ENCODE results near the gene HOXB2.

HOXB2 gene

DNA sequence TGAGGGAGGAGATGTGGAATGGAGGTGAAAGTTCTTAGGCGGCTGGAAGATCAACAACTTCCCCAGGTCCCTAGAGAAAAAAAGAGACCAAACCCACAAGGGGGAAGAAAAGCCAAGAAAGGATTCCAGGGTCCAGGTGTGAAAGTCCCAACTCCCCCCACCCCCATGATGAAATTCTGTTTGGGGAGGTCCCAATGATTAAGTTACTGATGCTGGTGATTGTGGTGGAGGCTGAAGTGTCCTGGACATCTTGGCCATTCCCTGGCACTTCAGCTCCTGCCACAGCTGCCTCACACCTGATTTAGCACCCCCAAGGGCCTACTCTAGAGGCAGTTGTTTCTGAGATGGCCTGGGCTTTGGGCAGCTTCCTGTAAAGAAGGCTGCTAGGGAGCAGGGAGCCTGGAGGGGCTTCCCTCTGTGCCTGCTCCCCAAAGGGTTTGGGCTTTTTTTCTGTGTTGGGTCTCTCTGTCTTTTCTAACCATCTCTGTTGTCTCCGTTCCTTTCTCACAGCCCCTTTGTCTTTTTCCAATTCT, 20.2 kb upstream of the HOXB2 start:
- DNase-seq, result no peak

DNA sequence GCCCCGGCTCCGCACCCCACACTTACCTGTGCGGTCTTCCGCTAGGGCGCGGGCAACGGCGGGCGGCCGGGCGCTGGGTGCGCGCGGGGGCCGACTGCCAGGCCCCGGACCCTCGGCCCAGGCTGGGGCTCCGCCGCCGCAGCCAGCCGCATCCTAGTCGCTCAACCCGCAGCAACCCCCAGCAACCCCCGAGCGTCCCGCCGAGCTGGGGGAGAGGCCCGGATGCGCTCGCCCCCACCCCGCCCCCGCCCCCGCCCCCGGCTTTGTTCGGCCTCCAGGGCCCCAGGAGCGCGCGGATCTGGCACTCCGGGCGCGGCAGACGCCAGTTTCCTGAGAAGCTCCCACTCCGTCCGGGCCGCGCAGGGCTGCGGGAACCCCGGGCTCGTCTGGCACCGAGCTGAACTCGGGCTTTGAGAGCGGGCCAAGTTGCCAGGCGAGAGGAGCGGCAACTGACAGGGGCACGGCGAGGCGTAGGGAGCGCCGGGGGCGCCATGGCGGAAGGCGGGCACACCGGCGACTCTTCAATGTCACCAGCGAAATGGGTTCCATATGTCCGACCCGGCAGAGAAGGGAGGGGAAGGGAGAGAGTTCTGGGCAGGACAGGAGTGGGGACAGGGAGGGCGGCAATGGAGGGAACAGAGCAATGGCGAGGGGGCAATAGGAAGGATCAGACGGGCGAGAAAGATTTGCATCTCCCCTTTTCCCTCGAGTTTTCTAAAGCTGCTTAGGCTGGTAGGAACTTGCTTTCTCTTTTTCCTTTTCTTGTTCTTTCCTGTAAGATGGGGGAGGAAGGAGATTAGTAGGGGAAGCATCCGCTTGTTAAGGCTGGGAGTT, 19.5 kb upstream of the HOXB2 start:
- peak in 1 of 2 experiments; percentile 48 for DNase-seq

DNA sequence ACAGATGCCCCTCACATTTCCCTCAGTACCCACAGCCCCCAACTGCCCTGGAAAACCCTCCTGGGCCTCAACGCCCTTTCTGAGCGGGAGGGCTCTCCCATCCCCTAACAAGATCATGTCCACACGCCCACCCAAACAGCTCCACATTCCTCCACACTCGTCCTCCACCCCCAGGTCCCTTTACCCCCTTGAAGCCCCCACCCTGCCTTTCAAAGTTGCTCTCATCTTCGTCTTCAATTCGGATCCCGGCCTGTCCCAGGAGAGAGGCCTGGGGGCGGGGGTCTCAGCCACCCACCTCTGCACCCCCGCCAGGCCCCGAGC, 18.9 kb upstream of the HOXB2 start:
- no peak for DNase-seq

DNA sequence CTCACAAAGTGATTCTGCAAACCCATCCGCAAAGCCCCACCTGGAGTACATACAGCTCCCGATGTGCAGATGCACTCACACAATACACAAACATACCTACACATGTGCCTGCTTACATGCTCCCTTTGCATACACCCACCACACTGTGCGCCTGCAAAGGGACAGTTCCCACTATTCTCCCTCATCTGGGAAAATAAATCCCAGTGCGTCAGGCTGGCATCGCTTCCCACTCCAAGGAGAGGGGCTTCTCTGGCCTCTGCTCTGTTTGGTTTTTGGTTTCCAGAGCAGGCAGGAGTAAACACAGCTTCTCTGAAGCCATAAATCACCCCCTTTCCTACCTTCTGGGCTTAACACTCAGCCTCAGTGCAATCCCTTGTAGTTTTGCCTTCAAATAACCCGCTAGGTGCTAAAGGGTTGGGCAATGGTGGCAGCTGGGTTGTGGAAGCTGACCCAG, 18.5 kb upstream of the HOXB2 start:
- DNase-seq, result no peak

DNA sequence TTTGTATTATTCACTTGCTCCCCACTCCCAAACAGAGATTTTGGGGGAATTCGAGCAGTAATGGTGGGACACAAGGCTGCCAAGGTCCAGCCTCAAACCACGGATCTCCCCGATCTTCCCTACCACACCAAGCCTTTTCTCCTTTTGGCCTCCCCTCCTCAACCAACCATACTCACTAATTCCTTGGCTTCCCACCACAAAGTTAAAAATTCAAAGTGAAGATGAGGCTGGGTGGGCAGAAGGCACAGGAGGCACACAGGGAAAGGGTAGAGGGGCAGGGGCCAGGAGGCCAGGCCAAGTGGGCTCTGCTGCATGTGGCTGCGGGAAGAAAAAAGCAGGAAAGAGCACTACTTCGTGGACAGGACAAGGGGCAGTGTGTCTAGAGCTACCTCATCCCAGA, 18.0 kb upstream of the HOXB2 start:
- no peak for DNase-seq

DNA sequence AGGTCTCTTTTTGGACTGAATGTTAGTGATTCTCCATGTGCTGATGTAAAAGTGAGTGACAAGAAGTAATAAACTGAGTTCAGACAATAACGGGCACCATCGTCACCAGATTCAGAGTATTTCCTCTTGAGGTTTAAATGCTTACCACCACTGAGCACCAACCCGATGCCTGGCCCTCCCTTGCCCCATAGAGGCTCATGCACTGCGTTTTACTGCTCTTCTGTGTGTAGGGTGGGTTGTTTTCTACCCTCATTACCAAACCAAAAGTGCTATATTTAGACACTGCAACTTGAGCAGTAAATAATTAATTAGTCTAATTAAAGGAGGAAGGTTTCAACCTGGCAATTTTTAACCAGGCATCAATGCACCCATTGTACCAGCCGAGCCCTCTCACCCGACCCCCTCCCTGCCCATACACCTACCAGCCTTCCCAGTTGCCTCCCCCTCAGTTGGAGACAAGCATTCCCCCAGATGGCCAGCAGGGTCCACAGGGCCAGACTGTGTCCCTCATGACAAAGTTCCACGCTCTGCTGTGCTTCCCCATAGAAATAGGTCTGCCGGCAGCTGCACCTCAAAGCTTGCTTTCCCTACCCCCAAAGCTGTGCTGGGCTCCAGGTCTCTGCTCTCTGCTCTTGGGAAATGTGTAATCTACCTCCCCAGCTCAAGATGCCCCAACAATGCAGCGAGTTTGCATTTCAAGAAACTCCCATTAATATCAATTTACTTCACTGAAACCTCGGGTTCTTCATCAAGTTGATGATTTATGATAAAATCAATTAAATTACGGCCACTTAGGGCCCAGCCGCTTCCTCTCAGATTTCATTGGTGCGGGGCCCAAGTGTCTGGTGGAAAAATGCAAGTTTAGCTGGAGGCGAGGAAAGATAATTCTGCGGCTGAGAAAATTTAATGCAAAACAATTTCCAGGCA, 17.2 kb upstream of the HOXB2 start:
- DNase-seq, result no peak

DNA sequence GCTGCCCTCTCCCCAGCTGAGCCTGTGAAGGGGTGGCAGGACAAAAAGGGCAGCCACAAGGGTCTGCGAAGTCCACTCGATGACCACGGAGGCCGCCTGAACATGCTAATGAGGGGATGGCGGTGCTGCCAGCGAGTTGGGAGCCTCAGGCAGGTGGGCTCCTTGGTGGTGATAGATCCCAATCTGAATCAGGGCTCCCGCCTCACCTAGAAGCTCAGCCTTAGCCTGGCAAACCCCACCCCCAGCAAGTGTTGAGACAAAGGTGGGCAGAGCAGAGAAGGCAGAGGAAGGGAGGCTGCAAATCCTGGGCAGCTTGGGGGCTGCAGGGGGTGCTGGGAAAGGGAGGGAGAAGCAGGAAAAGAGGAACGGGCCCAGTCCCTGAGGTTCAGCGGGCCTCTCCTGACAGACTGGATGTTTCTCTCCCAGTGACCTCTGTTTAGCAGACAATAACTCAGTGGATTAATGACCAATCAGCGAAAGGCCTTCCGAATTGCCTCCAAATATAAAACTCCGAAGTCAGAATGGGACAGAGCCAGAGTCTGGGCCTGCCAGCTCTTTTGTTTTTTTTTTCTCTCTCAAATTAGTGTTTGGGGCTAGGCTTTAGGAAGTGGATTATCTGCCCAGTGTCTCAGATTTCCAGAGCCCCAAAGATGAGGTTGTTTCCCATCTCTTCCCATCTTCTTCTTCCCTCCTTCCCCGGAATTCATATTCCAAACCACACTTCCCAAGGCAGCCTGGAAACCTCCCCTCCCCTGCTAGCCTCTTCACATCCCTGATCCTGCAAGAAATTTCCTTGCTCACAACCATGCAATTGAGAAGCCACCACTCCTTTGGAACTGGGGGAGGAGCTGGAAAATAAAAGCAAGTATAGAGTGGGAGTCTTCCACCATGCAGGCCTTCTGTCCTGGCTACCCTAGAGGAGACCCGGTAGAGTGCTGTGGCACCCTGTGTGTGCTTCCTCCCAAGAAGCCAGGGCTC, 15.2 kb upstream of the HOXB2 start:
- DNase-seq, result no peak

DNA sequence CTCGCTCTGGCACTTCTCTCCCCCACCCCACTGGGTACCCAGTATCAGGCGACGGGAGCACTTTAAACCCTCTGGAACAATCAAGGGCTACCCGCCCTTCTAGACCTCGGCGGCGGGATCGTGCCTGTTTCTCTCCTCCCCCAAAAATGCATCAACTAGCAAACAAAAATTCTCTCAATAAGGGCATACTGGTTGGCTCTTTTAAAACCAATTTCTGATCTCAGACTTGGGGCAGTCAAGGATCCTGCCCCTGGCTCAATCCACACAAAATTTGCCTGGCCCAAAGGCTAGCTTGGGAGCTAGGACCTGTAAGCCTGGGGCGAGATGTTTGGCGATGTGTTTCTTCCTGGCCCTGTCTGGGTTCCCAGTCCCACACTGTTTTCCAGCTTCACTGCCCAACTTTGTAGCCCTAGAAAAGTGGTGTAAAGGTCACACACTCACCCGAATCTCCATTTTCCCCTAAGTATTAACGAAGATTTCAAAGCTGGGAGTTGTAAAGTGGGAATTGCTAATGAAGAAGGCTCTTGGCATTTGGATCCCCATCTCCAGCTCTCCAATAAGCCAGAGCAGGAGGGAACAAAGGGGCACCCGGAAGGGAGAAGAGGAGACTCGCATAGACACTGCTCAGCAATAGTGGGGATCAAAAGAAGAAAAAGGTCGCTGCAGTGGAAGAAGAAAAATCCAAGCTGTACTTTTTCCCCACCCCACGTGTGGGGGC, 14.4 kb upstream of the HOXB2 start:
- no peak for DNase-seq

DNA sequence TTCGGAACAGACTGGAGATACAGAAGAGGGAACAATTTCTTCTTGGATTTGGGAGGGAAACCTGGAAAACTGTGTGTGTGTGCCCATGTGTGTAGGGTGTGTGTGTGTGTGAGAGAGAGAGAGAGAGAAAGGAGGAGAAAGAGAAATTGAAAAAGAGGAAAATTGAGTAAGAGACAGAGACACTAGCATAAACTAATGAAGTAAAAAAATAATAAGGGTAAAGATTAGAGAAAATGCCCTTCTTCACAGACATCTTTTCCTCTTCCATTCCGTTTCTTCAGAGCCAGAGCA, 13.9 kb upstream of the HOXB2 start:
- DNase-seq, result no peak

DNA sequence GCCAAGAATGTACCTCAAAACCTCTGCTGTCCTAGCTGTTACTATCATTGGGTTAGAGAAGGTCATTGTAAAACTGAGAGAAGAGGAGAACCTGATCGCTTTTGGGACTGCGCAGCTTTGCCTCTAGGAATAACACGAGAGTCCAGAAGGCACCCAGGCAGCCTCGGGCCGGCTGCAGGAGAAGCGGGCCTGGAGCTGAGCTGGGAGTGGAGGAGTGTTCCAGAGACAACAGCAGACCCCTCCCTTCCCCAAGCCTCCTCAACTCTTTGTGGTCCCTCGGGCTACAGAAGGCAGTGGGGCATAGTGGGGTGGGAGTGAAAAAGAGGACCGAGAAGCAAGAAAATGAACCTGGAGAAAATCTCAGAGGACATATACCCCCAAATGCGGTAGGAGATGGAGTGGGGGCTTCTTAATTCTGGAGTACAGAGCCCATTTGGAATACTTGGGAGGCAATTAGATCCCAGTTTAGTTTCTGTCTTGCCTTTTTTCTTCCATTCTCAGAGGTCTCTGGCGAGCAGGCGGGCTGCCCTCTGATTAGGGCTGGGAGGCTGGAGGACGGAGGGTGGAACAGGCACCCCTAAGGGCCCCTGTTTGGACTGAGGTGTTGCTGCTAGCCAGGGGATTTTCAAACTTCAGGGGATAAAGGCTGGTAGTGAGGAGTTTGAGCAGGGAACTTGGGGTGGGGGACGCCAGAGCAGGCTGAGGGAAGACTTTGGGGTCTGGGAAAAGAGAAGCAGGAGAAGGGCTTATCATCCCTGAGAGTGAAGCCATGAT, 13.3 kb upstream of the HOXB2 start:
- DNase-seq, result no peak

DNA sequence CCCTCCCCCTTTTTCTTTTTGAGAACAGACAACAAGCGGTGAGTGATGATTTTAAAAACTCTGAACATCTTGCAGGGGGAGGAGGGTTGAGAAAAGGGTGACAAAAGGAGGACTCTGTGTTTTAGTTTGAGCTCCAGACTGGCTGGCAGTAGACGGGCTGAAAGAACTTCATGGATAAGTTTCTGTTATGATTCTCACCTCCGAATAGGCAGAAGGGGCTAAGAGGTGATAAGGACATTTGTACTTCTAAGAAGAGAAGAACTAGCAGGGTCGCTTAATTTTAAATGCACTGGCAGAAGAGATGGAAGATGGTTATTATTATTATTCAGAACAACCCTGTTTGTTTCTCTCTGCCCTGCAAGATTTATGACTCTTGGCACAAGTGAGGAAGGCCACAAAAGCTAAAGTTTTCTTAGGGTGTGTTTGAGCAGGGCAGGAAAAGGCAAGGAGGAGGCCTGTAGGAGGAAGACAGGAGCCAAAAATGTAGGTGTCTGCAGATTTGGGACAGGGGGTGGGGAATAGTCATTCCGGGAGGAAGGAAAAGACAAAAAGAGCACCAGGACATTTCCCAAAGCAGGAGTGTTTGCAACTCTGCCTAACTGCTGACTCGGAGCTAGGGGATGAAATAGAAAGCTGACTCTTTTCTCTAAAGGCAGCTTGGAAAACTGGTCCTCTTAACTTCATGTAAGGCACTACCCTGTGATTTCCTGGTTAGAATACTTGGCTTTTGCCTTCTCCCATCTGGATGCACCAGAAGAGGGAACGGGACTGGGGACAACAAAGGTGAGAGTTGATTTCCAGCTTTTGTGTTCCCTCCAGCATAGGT, 11.9 kb upstream of the HOXB2 start:
- DNase-seq, result no peak

DNA sequence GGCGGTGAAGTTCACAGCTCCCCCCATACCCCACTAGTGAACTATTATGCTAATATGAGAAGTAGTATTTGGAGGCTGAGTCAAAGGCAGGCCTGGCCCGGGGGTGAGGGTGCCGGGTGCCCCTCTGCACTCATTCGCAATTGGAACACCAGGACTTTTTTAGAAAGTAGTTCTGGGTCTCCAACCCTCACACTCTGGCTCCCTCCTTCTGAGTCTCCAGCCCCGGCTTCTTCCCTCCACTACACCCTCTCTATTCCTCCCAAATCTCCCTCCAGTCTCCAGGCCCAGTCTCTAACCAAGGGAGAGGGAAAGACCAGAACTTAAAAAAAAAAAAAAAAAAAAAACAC, 11.3 kb upstream of the HOXB2 start:
- no peak for DNase-seq

DNA sequence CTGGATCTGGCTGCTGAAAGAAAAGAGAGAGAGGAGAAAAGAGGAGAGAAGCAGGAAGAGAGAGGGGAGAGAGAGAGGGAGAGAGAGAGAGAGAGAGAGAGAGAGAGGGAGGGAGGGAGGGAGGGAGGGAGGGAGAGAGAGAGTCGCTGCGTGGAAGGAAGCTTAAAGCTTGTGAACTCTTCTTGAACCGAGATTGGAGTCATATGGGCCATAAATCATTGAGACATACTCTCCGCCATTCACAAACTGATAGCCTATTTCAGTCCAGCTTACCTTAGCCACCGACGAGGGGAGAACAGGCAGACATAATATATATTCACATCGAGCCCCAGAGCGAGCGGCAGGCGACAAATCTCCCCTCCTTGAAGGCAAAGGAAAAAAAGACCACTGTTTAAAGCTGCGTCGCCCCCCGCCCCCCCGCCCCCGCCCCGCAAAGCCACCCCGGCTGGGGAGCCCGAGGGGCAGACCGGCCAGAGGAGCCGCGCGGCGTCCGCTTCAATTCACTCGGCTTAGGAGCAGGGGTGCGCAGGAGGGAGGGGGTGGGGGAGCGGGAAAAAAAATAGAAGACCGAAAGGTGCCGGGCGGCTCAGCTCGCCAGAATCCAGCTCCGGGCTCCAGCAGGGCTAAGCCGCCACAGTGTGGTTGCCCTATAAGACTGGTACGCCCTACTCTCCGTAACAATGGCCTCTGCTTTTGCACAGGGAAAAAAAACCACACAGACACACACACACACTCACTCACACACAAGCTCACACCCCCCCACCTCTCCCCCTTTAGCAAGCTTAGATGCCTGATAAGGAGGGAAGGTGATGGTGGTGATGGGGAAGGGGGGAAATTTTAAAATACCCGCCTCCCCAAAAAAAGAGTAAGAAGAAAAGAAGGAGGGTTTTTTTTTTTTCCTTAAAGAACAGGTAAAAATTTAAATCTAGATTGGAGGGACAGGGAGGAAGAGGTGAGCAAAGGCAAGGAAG, 10.6 kb upstream of the HOXB2 start:
- peak in 1 of 2 experiments; percentile 59 for DNase-seq

DNA sequence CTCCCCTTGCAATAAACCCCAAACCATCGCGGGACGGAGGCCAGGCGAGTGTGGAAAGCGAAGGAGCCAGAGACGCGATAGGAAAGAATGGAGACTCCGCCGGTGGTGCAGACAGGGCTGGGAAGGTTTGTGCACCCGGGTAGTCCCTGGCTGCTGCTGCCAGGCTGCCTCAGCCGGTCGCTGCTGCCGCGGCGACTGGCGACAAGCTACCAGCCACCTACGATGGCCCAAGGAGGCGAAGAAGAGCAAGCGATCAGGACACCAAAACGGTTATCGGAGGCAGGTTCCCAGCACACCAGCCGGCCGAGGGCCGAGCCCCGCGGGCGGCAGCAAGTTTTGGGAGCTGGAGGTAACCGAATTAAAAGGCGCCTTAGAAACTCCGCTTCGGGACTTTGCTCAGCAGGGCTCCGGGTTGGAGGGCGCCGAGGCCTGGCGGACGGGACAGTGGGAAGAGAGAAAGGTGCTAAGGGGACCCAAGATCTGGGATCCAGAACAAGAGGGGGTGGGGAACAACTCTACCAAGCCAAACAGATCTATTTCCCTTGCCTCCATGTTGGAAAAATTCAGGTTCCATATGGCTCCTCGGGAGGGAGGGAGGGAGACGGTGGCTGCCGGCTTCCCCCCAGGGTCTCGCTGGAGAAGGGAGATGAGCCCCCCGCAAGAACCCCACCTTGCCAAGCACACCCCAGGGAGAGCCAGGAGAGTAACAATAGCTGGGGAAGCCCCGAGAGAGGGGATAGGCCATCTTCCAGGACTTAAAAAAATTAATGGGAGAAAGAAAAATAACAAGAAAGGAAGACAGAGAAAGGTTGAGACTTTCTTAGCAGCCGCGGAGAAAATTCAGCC, 9.7 kb upstream of the HOXB2 start:
- peak in 1 of 2 experiments; percentile 50 for DNase-seq

DNA sequence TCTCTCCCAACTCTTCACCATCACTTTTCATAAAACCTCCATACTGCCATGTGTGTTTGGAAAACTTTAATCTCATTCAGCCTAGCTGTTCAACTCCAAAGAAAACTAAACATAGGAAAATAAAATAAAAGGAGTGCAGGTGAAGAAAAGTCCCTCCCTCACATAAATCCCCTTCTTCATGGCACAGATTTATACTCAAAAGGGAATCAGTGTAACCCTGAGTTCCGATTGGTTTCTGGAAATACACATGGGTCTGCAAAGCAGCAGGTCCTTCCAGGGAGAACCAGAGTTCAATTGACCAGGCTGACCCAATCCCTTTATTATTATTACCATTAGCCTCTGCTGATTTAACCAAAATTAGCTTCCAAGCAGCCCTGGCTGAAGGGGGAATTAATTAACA, 8.9 kb upstream of the HOXB2 start:
- DNase-seq, result no peak

DNA sequence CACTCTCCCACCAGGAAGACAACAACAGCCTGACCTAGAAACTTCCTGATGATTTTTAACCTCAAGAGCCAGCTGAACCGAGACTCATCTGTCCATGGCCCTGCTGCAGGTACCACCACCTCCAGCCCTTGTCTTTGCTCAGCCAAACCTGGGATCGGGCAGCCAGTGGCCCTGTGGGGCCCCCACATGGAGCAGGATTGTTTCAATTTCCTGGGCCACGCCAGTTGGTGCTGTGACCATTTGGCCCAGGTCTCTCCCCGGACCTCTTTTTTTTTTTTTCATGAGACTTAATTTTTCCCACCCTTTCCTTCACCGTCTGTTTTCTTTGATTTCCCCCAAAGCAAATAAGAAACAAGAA, 8.3 kb upstream of the HOXB2 start:
- DNase-seq, result no peak

DNA sequence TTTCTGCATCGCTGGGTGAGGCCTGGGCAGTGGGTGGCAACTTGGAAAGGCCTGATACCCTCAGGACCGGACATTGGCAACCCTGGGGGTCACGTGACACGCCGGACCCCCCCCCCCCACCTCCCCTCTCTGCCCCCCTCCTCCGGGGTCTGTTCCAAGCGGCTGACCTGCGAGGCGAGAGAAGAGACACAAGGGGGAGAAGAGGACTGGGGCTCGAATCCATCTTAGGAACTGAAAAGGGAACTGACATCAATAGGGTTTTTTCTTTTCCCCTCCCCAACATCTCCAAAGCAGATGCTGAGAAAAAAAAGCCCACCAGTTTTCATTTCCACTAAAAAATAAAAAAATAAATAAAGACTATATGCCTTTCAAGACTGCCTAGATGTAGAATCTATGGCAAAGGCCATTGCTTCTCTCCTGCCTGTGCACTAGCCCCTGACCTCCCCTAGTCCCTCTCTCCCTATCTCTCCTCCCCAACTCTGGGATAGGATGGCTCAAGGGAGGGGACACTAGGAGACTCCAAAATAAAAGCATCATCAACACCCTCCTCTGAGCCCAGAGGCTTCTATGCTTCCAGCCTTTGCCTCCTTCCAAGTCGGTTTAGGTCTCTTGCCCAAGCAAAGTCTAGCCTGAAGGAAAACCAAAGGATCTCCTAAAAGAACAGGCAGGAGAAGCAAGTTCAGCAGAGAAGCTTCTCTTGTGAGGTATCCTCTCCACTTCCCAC, 7.7 kb upstream of the HOXB2 start:
- DNase-seq, result no peak
